Muscle layer of duodenum (tissue), 2 donors: Measurements from ENCODE around the gene SPOCK1.

ENCODE experiments used
- H3K27ac ChIP-seq: one replicate; pipeline ENCODE4 v1.7.0; 2013; ENCODE audit warnings: mild to moderate bottlenecking, low read length
- H3K27me3 ChIP-seq: one replicate; pipeline ENCODE4 v1.7.0; 2013; ENCODE audit warnings: low read depth, mild to moderate bottlenecking, control low read depth, low read length
- H3K36me3 ChIP-seq, 2 donors: one replicate each; pipeline ENCODE4 v1.7.0; 2013; ENCODE audit warnings: low read length in 2 of 2, control low read depth in 1 of 2, mild to moderate bottlenecking in 1 of 2; ENCODE audit not compliant: insufficient read depth in 2 of 2, control insufficient read depth in 1 of 2
- H3K4me1 ChIP-seq, 2 donors: one replicate each; pipeline ENCODE4 v1.7.0; 2013; ENCODE audit warnings: low read length in 2 of 2, mild to moderate bottlenecking in 2 of 2, control low read depth in 1 of 2, moderate library complexity in 1 of 2; ENCODE audit not compliant: insufficient read depth in 2 of 2, control insufficient read depth in 1 of 2
- H3K4me3 ChIP-seq, 2 donors: one replicate each; pipeline ENCODE4 v1.7.0; 2013; ENCODE audit warnings: low read length in 2 of 2, low read depth in 1 of 2, mild to moderate bottlenecking in 1 of 2
- H3K9me3 ChIP-seq, 2 donors: one replicate each; pipeline ENCODE4 v1.7.0; 2013; ENCODE audit warnings: low read length in 2 of 2, control low read depth in 1 of 2, mild to moderate bottlenecking in 1 of 2; ENCODE audit not compliant: control insufficient read depth in 1 of 2
- donor health status: healthy.

Gene SPOCK1

DNA sequence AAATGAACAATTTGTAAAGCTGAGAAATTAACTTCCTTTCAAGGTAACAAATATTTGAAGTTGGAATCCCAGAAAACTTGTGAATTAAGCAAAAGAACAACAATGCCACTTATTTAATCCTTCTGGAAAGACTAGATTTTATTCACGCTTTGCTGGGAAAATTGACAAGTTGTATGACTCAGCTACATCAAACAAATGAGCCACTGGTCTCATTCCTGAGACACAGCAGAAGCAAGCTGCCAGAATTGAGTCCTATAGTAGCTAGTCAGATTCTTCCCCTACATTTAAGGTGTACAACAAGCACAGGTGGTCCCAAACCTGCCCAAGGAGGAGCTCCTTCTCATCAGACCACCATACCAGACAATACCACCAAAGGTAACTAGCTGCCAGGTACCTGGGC, 280.7 kb downstream of the SPOCK1 start:
- Histone ChIP-seq H3K27ac (no peak overlapping the region), H3K9me3 (no peaks in the 10 kb centered on the region), H3K36me3 (no peaks in the 10 kb centered on the region), H3K4me3 (no peak overlapping the region), H3K4me1 (peaks cover 0 to 7% of the 10 kb centered on the region in 2 donors), H3K27me3 (no peaks in the 10 kb centered on the region)

DNA sequence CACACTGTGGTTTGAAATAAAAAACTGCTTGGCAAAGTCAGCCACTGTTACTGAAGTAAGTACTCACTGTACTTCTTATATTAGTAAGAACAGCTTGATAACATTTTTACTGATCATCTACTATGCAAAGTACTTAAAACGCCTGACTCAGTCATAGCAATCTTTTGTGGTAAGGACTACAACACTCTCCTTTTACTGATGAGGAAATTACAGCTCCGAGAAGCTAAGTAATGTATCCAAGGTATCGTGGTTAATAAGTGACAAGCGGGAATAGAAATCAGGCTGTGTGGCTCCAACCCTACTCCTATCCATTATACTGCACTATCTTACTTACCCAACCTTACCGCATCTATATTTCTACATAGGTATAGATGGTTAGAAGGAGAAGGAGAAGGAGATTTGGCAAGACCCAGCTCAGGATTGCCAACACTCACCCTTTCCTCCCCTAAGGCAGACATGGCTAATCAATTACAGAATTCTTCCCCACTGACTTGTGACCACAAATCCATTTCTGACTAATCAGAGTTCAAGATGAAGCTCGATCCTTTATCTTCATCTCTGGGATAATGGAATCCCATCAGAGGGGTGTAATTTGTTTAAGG, 281.4 kb downstream of the SPOCK1 start:
- Histone ChIP-seq H3K4me3 (no peak overlapping the region), H3K9me3 (no peaks in the 10 kb centered on the region), H3K4me1 (peaks cover 0 to 7% of the 10 kb centered on the region in 2 donors), H3K36me3 (no peaks in the 10 kb centered on the region), H3K27ac (no peak overlapping the region), H3K27me3 (no peaks in the 10 kb centered on the region)

DNA sequence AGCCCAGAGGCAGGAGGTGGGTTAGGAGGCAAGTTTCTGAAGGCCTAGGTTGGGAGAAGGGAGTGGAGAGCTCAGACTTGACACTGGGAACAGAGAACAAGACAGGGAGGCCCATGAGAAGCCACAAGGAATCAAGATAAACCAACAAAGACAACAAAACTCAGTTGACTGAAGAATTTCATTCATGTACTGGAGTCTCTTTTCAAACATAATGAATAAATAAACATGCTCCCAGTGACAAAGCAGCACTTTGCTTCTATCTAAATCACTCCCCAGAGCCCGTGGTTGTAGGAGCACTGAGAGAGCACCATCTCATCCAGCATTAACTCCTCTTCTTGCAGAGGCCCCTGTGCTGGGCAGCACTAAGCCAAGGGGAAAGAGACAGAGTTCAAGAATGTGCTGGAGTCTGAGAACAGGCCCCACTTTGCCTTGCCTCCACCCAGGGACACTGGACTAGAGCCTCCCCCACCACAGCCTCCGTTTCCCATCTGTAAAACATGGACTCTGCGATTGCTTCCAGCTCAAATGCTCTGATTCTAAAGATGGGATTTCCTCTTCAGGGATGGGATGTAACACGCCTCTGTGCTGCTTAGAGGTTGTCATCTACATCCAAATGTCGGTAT, 282.0 kb downstream of the SPOCK1 start:
- Histone ChIP-seq H3K9me3 (no peaks in the 10 kb centered on the region), H3K4me1 (peaks cover 0 to 7% of the 10 kb centered on the region in 2 donors), H3K36me3 (no peaks in the 10 kb centered on the region), H3K27ac (no peak overlapping the region), H3K4me3 (no peak overlapping the region), H3K27me3 (no peaks in the 10 kb centered on the region)

DNA sequence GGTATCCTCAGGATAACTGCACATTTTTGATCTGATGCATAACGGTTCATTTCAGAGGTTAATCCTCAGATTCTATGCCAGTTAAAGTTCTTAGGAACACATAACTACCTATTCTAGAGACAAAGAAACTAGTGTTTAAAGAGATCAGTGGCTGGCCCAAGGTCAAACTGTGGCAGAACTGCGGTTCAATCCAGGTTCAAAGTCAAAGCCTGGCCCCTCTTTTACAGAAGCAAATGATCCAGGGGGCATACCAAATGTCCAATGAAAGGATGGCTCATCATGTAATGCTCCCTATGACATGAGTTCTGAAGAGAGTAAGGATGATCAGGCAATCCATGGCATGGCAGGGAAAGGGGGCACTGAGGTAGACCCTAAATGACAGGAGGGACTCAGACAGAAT, 283.3 kb downstream of the SPOCK1 start:
- Histone ChIP-seq H3K27ac (no peak overlapping the region), H3K36me3 (no peaks in the 10 kb centered on the region), H3K9me3 (no peaks in the 10 kb centered on the region), H3K4me3 (no peak overlapping the region), H3K27me3 (no peaks in the 10 kb centered on the region), H3K4me1 (peaks cover 0 to 7% of the 10 kb centered on the region in 2 donors)

DNA sequence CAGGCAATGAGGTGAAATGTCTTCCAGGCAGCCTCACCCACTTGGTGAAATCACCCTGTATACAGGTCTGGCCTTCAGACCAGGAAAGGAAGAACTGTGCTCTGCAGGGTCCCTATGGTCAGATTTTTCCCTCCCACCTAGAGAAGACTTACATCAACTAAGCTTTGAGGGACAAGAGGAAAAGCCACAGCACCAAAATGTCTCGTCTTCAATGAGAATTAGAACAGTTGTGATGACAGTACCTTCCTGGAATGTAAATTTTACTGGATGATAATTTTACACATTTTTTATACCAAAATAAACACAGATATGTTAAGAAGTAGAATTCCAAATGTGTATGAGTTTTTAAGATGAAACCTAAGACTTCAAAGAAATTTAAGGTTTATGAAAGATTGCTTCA, 283.9 kb downstream of the SPOCK1 start:
- H3K36me3 ChIP-seq: no peaks in the 10 kb centered on the region
- H3K4me1 ChIP-seq: peaks cover 0 to 7% of the 10 kb centered on the region in 2 donors
- H3K27me3 ChIP-seq: no peaks in the 10 kb centered on the region
- no peaks in the 10 kb centered on the region for H3K9me3 ChIP-seq
- no peak overlapping the region for H3K27ac ChIP-seq
- H3K4me3 ChIP-seq: no peak overlapping the region

DNA sequence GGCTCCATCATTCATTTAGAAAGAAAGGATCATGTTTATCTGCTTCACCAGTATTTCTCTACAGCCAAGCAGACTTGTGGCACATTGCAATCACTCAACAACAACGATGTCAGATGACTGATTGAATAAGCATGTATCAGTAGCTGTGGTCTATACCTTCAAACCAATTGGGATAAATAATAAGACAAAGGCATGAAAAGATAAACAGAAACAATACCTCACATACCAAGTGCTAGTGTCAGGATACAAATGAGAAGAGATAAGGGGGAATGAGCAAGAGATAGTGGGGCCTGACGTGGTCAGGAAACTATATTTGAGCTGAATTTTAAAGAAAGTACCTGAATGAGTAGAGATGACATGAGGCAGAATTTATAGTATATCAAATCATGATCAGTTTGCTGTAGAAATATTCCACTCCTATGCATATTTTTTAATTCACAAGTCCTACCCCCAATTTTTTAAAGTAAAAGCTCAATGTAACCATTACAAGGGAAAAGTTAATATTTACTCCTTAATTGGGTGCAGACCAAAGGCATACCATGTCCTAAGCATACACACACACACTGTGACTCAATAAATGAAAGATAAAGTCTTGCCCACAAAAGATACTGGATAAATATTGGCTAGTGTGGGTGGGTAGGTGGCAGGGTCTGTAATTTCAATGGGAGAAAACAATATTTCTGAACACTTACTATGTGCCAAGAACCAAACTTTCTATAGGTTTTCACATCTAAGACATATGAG, 284.5 kb downstream of the SPOCK1 start:
- Histone ChIP-seq H3K27ac (no peak overlapping the region), H3K9me3 (no peaks in the 10 kb centered on the region), H3K4me1 (peaks cover 0 to 7% of the 10 kb centered on the region in 2 donors), H3K4me3 (no peak overlapping the region), H3K36me3 (no peaks in the 10 kb centered on the region), H3K27me3 (no peaks in the 10 kb centered on the region)

DNA sequence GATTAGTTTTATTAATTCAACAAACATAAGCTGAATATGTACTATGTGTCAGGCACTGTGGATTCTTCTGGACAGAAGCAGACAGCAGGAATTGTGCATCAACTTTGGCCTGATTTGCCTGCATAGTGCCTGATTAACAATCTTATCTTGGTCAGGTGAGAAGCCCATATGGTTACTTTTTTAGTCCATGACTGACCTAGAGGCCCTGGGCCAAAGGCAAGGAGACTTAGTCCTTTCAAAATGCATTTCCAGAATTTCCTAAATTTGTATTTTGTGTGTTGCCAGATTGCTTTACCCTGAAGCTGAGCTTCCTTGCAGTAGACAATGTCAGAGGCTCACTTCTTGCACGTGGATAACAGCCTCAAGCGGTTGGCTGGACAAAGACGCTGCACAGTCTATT, 286.7 kb downstream of the SPOCK1 start:
- H3K4me1 ChIP-seq: no peaks in the 10 kb centered on the region
- H3K27ac ChIP-seq: no peak overlapping the region
- no peak overlapping the region for H3K4me3 ChIP-seq
- H3K9me3 ChIP-seq: no peaks in the 10 kb centered on the region
- no peaks in the 10 kb centered on the region for H3K36me3 ChIP-seq
- H3K27me3 ChIP-seq: no peaks in the 10 kb centered on the region

DNA sequence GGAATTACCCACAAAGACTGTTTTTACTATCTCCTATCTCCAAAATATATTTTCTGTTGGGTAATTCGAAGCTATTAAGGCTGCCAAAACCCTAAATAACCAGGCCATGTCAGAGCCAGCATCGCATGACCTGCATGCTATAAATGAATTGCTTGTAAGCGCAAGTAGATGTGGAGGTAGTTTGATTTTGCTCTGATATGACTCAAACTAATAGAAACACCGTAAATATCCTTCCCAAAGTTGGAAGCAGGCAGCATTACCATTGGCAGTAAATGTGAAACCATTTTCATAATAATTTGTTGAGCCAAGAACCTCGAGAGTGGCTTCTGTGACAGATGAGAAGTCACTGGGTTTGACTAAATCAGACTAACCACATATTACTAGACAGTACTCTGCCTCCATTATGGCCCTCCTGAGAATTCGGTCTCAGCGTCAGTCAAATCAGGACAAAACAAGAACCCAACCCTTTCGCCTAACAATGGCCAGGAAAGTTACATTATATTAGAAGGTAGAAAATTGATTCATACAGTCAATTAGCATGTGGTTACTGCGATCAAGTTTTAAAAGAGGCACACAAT, 289.8 kb downstream of the SPOCK1 start:
- H3K4me1 ChIP-seq: peaks cover 0 to 6% of the 10 kb centered on the region in 2 donors
- H3K4me3 ChIP-seq: no peak overlapping the region
- no peaks in the 10 kb centered on the region for H3K9me3 ChIP-seq
- H3K36me3 ChIP-seq: no peaks in the 10 kb centered on the region
- no peak overlapping the region for H3K27ac ChIP-seq
- no peaks in the 10 kb centered on the region for H3K27me3 ChIP-seq

DNA sequence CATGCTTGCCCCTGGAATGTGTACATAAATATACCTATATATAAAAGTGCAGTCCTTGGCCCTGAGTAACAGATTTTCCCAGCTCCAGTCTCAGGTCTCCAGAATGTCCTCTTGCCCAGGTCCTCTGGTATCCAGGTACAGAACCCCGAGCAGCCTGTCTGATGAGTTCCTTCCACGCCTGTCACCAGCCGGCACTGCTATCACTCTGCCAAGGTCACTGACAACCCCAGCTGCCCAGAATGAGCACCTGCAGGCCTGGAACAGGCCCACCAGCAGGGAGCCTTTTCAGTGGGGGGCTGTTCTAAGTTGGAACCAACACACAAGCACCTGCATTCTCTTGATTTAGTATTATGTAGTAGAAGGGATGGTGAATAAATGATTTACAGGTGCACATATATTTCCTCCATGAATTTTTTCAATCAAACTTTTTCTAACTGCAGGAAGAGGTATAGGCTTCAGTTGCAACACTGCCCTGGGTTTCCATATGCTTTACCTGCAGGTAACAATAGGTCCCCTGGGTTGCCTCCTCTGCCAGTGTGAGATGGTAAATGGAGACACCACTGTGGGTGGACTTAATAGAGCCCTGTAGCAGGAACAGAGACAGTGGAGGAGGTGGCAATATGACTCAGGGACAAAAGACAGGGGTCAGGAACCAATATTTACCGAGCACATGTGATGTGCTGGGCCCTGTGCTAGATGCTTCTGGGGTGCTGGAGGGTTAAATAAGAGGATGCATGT, 291.9 kb downstream of the SPOCK1 start:
- no peaks in the 10 kb centered on the region for H3K27me3 ChIP-seq
- H3K9me3 ChIP-seq: no peaks in the 10 kb centered on the region
- peaks cover 0 to 6% of the 10 kb centered on the region in 2 donors for H3K4me1 ChIP-seq
- H3K4me3 ChIP-seq: no peak overlapping the region
- no peaks in the 10 kb centered on the region for H3K36me3 ChIP-seq
- no peak overlapping the region for H3K27ac ChIP-seq

DNA sequence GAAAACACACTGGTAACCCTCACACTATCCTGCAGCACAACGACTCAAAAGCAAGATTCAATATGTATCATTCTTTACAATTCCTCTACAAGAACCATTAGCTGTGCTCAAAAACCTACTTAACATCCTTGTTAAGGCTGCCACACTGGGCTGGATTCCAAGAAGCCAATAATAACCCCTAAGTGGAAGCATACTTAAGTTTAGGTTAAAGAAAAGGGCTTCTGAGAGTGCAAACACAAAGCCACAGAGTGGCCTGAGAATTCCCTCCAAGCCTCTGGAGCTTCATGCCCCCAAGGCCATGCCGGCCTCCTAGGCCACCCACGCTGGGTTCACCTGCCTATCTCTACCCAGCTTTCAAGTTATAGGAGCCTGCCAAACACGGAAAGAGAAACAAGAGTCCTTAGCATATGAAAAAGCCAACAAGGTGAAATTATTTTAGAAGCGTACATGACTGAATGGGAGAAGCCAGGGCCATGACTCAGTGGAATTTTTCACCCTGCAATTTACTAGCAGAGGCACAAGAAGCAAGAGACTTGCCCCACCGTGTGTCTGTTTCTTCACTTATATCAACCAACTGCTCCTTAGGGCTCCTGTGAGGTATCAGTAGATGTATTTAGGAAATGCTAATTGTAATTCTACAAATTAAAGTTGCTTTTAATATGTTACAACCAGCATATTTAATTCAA, 293.0 kb downstream of the SPOCK1 start:
- no peaks in the 10 kb centered on the region for H3K36me3 ChIP-seq
- H3K4me1 ChIP-seq: peaks cover 0 to 6% of the 10 kb centered on the region in 2 donors
- H3K9me3 ChIP-seq: no peaks in the 10 kb centered on the region
- no peaks in the 10 kb centered on the region for H3K27me3 ChIP-seq
- H3K4me3 ChIP-seq: no peak overlapping the region
- H3K27ac ChIP-seq: no peak overlapping the region
